B cell (primary cell): ENCODE measurements around the gene MAPT. TPM values are rescaled to one million over a fixed set of nuclear protein-coding genes. Genes with fewer than 3 reads are reported as not detected.

ENCODE experiments used
- ATAC-seq: fragments of 200-7000 bp; cut with Tn5 transposase; one replicate; pipeline ENCODE4 v1.10.0; 2021; ENCODE audit warnings: low read depth, mild to moderate bottlenecking, moderate number of reproducible peaks, moderate library complexity
- CTCF ChIA-PET: fragments of 350-600 bp; sonication (Branson Sonifier 250); formaldehyde crosslinking; loops from one replicate; lab custom pipeline; 2021; ENCODE audit warnings: antibody characterized with exemption, inconsistent platforms; lab: Charles Lee
- POLR2A ChIA-PET: fragments of 350-600 bp; sonication (Branson Sonifier 250); formaldehyde crosslinking; loops from one replicate; lab custom pipeline; 2021; ENCODE audit warnings: antibody characterized with exemption; lab: Charles Lee
- DNase-seq: peaks from one replicate; pipeline ENCODE4 v3.0.0; 2013
- H2AFZ ChIP-seq: 2 replicates; pipeline ENCODE4 v1.6.1; 2012; ENCODE audit warnings: mild to moderate bottlenecking, low read depth, low read length; ENCODE audit not compliant: insufficient read depth, poor library complexity, severe bottlenecking
- H3K27ac ChIP-seq, 2 donors: 1 replicate in 1 of 2; 2 replicates in 1 of 2; pipeline ENCODE4 v1.5.1; 2012 to 2013; ENCODE audit warnings: low read length in 2 of 2, mild to moderate bottlenecking in 2 of 2, moderate library complexity in 1 of 2
- H3K27me3 ChIP-seq, 4 experiments: fragments of 200-600 bp in 1 of 4; sonication (generic) in 1 of 4; replicated peaks in 1 of 4; 1 replicate in 2 of 4; 2 replicates in 2 of 4; pipeline versions ENCODE4 v1.6.1 to v1.7.0; 2013 to 2016; ENCODE audit warnings: low read length in 3 of 4, mild to moderate bottlenecking in 2 of 4, mixed read lengths in 1 of 4, moderate library complexity in 1 of 4; ENCODE audit not compliant: insufficient read depth in 4 of 4, control insufficient read depth in 3 of 4; ENCODE audit errors: control extremely low read depth in 1 of 4
- H3K36me3 ChIP-seq, 2 experiments: replicated peaks in 1 of 2; 1 replicate in 1 of 2; 2 replicates in 1 of 2; pipeline versions ENCODE4 v1.6.1 to v1.7.1; 2013; ENCODE audit warnings: low read length in 1 of 2; ENCODE audit not compliant: insufficient read depth in 2 of 2, control insufficient read depth in 1 of 2; ENCODE audit errors: control extremely low read depth in 1 of 2, extremely low read depth in 1 of 2
- H3K4me1 ChIP-seq, 2 donors: fragments of 200-600 bp in 1 of 2; sonication (generic) in 1 of 2; 1 replicate in 1 of 2; 2 replicates in 1 of 2; pipeline versions ENCODE4 v1.5.1 to v1.6.1; 2013 to 2017; ENCODE audit warnings: low read length in 2 of 2; ENCODE audit not compliant: control insufficient read depth in 2 of 2, insufficient read depth in 2 of 2
- H3K4me2 ChIP-seq: replicated peaks from 2 replicates; pipeline ENCODE3; 2012; ENCODE audit warnings: mild to moderate bottlenecking, low read depth, low read length; ENCODE audit not compliant: poor library complexity, severe bottlenecking
- H3K4me3 ChIP-seq, 5 experiments: fragments of 200-600 bp in 1 of 5; sonication (generic) in 1 of 5; 1 replicate in 3 of 5; 2 replicates in 2 of 5; pipeline versions ENCODE4 v1.5.1 to v1.7.0; 2011 to 2016; ENCODE audit warnings: low read length in 4 of 5, mild to moderate bottlenecking in 4 of 5, low read depth in 2 of 5, control low read depth in 1 of 5, moderate library complexity in 1 of 5; ENCODE audit not compliant: insufficient read depth in 1 of 5; ENCODE audit errors: control extremely low read depth in 1 of 5, extremely low read depth in 1 of 5
- H3K79me2 ChIP-seq: fragments of 200-600 bp; sonication (generic); one replicate; pipeline ENCODE4 v1.6.0; 2016; ENCODE audit warnings: low read length; ENCODE audit not compliant: control insufficient read depth, insufficient read depth
- H3K9ac ChIP-seq: fragments of 200-600 bp; sonication (generic); 2 replicates; pipeline ENCODE4 v1.6.1; 2017; ENCODE audit warnings: mild to moderate bottlenecking, low read length, moderate library complexity
- H3K9me3 ChIP-seq, 3 donors: one replicate each; pipeline versions ENCODE4 v1.6.1 to v1.7.1; 2013; ENCODE audit warnings: low read length in 2 of 3; ENCODE audit not compliant: control insufficient read depth in 2 of 3, insufficient read depth in 1 of 3; ENCODE audit errors: control extremely low read depth in 1 of 3
- H4K20me1 ChIP-seq: 2 replicates; pipeline ENCODE4 v1.6.0; 2012; ENCODE audit warnings: mild to moderate bottlenecking, low read length; ENCODE audit not compliant: insufficient read depth, control insufficient read depth, poor library complexity, severe bottlenecking
- H3K27ac Mint-ChIP-seq: one replicate; pipeline ENCODE4 v1.8.0; 2021; ENCODE audit warnings: mixed read lengths
- H3K27me3 Mint-ChIP-seq: one replicate; pipeline ENCODE4 v1.8.0; 2021; ENCODE audit warnings: mixed read lengths
- H3K4me1 Mint-ChIP-seq: one replicate; pipeline ENCODE4 v1.8.0; 2021; ENCODE audit warnings: mixed read lengths
- H3K4me3 Mint-ChIP-seq: one replicate; pipeline ENCODE4 v1.8.0; 2021; ENCODE audit warnings: mixed read lengths
- H3K9me3 Mint-ChIP-seq: one replicate; pipeline ENCODE4 v1.8.0; 2022; ENCODE audit warnings: mixed read lengths; ENCODE audit not compliant: insufficient read depth
- EZH2 ChIP-seq: IDR thresholded peaks from 2 replicates; pipeline ENCODE4 v1.6.1; 2012; ENCODE audit warnings: borderline replicate concordance, low read depth, mild to moderate bottlenecking, moderate library complexity, low read length; ENCODE audit not compliant: insufficient read depth, poor library complexity, severe bottlenecking
- WGBS: methylation state at CpG from one replicate; pipeline ENCODE4 v1.1.5; 2013; ENCODE audit warnings: missing lambda C conversion rate; ENCODE audit not compliant: insufficient coverage; 5-methylcytosine and 5-hydroxymethylcytosine counted together
- intact Hi-C: fragments of 100-400 bp; cut with micrococcal nuclease; formaldehyde crosslinking; loops from one replicate; pipeline ENCODE4 v1.10.0; 2022
- polyA plus RNA-seq: library from polyadenylated mRNA; depleted of rRNA; stranded (reverse); fragments of >200 nt; gene quantifications from 2 replicates; pipeline ENCODE4 v1.2.3, GENCODE V29; 2012
- total RNA-seq, 2 donors: library from RNA; stranded (reverse); fragments of 120-200 nt in 1 of 2; gene quantifications; 1 replicate in 1 of 2; 2 replicates in 1 of 2; pipeline versions ENCODE4 v1.2.3 to v1.2.4, GENCODE V29; 2013 to 2022
- TF ChIP-seq, protein P1 (sequence below): fragments of 200-600 bp; IDR thresholded peaks from one replicate; pipeline ENCODE4 v1.8.0; 2022; ENCODE audit warnings: antibody characterized with exemption, mild to moderate bottlenecking

Gene MAPT
- total and polyA plus RNA-seq, 2 donors (not counting 1 experiment from before 2014, with no cell fraction given) = 0.13 to 0.20 TPM

DNA sequence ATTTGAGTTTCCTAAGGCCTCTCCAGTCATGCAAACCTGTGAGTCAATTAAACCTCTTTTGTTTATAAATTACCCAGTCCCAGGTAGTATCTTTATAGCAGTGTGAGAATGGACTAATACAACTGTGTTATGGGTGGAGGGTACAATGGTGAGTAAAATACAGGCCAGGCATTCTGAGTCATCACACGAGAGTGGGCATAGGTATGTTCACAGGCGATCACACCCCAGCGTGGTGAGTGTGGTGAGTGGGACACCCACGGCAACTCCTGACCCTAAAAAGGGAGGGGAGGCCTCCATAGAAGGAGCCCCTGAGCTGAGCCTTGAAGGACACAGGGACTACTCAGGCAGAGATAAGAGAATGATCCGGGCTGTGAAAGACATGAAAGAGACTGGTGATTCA, 22.6 kb upstream of the MAPT start:
- intact Hi-C loops = no loop called here
- CTCF ChIA-PET = interaction anchor here (1.0 kb wide), 1 partner anchor 40 kb away, joined by 3 read pairs; no protein-coding TSS in a partner anchor
- Mint-ChIP-seq H3K4me1 (peaks cover 1% of the 10 kb centered on the region), H3K9me3 (no peaks in the 10 kb centered on the region), H3K27me3 (peaks cover 30% of the 10 kb centered on the region), H3K27ac (no peak overlapping the region), H3K4me3 (no peak overlapping the region)
- POLR2A ChIA-PET = no interaction called here
- no peaks in the 10 kb centered on the region for H3K79me2 ChIP-seq
- no peak overlapping the region for H3K4me3 ChIP-seq
- no peaks in the 10 kb centered on the region for H3K9me3 ChIP-seq
- H3K9ac ChIP-seq = no peak overlapping the region
- H3K27ac ChIP-seq = no peak overlapping the region
- no peaks in the 10 kb centered on the region for H3K36me3 ChIP-seq
- WGBS = 85% methylated on average over 5 of the region's 5 CpGs
- H3K27me3 ChIP-seq = peaks cover 0 to 5% (median 0%) of the 10 kb centered on the region in 4 experiments
- no peak overlapping the region for H3K4me2 ChIP-seq
- no peak overlapping the region for H2AFZ ChIP-seq
- H3K4me1 ChIP-seq = no peaks in the 10 kb centered on the region
- TF ChIP-seq, protein P1, sequence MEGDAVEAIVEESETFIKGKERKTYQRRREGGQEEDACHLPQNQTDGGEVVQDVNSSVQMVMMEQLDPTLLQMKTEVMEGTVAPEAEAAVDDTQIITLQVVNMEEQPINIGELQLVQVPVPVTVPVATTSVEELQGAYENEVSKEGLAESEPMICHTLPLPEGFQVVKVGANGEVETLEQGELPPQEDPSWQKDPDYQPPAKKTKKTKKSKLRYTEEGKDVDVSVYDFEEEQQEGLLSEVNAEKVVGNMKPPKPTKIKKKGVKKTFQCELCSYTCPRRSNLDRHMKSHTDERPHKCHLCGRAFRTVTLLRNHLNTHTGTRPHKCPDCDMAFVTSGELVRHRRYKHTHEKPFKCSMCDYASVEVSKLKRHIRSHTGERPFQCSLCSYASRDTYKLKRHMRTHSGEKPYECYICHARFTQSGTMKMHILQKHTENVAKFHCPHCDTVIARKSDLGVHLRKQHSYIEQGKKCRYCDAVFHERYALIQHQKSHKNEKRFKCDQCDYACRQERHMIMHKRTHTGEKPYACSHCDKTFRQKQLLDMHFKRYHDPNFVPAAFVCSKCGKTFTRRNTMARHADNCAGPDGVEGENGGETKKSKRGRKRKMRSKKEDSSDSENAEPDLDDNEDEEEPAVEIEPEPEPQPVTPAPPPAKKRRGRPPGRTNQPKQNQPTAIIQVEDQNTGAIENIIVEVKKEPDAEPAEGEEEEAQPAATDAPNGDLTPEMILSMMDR = no peak
- TF ChIP-seq EZH2 = no peak
- H4K20me1 ChIP-seq = no peaks in the 10 kb centered on the region
- no peak for ATAC-seq
- DNase-seq = no peak

DNA sequence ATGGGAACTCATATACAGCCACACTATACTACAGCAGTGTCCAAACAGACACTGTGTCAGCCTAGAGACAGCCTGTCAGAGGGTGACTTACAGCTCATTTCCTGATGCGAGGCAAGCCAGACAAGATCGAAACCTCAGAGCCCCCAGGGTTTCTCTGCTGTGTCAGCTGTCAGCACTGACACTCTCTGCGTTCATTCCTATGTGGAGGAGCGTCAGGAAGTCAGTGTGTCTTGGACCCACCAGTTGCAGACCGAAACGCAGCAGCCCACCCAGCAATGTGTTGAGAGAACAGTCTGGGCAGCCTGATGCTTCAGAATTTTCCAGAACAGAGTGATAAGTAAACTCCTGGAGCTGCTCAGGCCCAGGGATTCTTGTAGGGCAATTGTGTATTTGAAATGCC, 20.6 kb upstream of the MAPT start:
- 4% methylated on average over 6 of the region's 6 CpGs for WGBS

More for the DNA sequence above, 20.6 kb upstream of the MAPT start:
- peaks cover 1% of the 10 kb centered on the region for H3K4me1 Mint-ChIP-seq
- no peak overlapping the region for H3K27ac Mint-ChIP-seq
- peaks cover 25% of the 10 kb centered on the region for H3K27me3 Mint-ChIP-seq
- Histone ChIP-seq H3K4me1 (no peaks in the 10 kb centered on the region), H3K79me2 (no peaks in the 10 kb centered on the region), H3K9me3 (peaks cover 0 to 5% (median 0%) of the 10 kb centered on the region in 3 donors), H3K4me2 (no peak overlapping the region), H3K4me3 (no peak overlapping the region), H4K20me1 (no peaks in the 10 kb centered on the region), H3K36me3 (no peaks in the 10 kb centered on the region), H2AFZ (peak overlapping the region; percentile 50), H3K27me3 (peaks cover 0 to 9% (median 1%) of the 10 kb centered on the region in 4 experiments), H3K27ac (no peak overlapping the region), H3K9ac (no peak overlapping the region)
- ATAC-seq (no peak), DNase-seq (no peak)
- no peak overlapping the region for H3K4me3 Mint-ChIP-seq
- CTCF ChIA-PET = interaction anchor here (1.0 to 1.9 kb wide), 3 partner anchors 12 to 21 kb away, joined by 6 to 7 read pairs (median 6); no protein-coding TSS in a partner anchor
- intact Hi-C loops = no loop called here
- POLR2A ChIA-PET = interaction anchor here (0.5 kb wide), 1 partner anchor 179 kb away, joined by 10 read pairs; no protein-coding TSS in a partner anchor
- H3K9me3 Mint-ChIP-seq = no peaks in the 10 kb centered on the region
- no peak for TF ChIP-seq EZH2
- TF ChIP-seq, protein P1 = no peak
